Gastroesophageal sphincter (tissue), 3 donors: Measurements from ENCODE around the gene LCP2.

ENCODE experiments used
- POLR2A ChIP-seq, 2 donors: fragments of 450-650 bp; IDR thresholded peaks; one replicate each; pipeline ENCODE4 v1.6.1; 2017; ENCODE audit warnings: antibody characterized with exemption in 2 of 2, mild to moderate bottlenecking in 2 of 2, moderate library complexity in 1 of 2
- TF ChIP-seq, protein P1 (sequence below), 4 experiments: fragments of 200-600 bp in 2 of 4; fragments of 450-650 bp in 2 of 4; sonication (generic) in 1 of 4; IDR thresholded peaks; one replicate each; pipeline ENCODE4 v1.5.1; 2017 to 2019; ENCODE audit warnings: antibody characterized with exemption in 4 of 4, mild to moderate bottlenecking in 2 of 4, moderate library complexity in 2 of 4

- TF ChIP-seq POLR2A (IDR thresholded peaks at IDR 0.05): no peak
- TF ChIP-seq, protein P1, sequence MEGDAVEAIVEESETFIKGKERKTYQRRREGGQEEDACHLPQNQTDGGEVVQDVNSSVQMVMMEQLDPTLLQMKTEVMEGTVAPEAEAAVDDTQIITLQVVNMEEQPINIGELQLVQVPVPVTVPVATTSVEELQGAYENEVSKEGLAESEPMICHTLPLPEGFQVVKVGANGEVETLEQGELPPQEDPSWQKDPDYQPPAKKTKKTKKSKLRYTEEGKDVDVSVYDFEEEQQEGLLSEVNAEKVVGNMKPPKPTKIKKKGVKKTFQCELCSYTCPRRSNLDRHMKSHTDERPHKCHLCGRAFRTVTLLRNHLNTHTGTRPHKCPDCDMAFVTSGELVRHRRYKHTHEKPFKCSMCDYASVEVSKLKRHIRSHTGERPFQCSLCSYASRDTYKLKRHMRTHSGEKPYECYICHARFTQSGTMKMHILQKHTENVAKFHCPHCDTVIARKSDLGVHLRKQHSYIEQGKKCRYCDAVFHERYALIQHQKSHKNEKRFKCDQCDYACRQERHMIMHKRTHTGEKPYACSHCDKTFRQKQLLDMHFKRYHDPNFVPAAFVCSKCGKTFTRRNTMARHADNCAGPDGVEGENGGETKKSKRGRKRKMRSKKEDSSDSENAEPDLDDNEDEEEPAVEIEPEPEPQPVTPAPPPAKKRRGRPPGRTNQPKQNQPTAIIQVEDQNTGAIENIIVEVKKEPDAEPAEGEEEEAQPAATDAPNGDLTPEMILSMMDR (IDR thresholded peaks at IDR 0.05): peak in 3 of 4 experiments; percentile 13 to 51 (median 29)
Measured at GRCh38 chr5:170338933-170339779, 41.6 kb upstream of the LCP2 start.
